Measurements from ENCODE around the gene SCN1B.
"Not testable (repeated sequence)": the region's sequence is repeated elsewhere in the genome, so short reads cannot be mapped to it uniquely, and the experiment has no call there.

GRCh38 chr19:34992582-34992981 is 37.7 kb upstream of the SCN1B start:
- TF ChIP-seq POLR2A, CTCF (IDR thresholded peaks at IDR 0.05): not testable (repeated sequence)
